HFFc6 (cell line): ENCODE results near the gene ANTXR2. TPM values are rescaled to one million over a fixed set of nuclear protein-coding genes. Genes with fewer than 3 reads are reported as not detected.

Experiments used
- DNase-seq: peaks from one replicate; pipeline ENCODE4 v3.0.0-alpha.2; 2018
- H3K27ac Mint-ChIP-seq: 2 replicates; pipeline ENCODE4 v1.8.0; 2020; ENCODE audit warnings: mild to moderate bottlenecking, mixed read lengths
- H3K27me3 Mint-ChIP-seq: 2 replicates; pipeline ENCODE4 v1.8.0; 2021; ENCODE audit warnings: mild to moderate bottlenecking, moderate library complexity, mixed read lengths; ENCODE audit not compliant: insufficient read depth
- H3K36me3 Mint-ChIP-seq: 2 replicates; pipeline ENCODE4 v1.8.0; 2021; ENCODE audit warnings: low read depth, mixed read lengths
- H3K4me1 Mint-ChIP-seq: 2 replicates; pipeline ENCODE4 v1.8.0; 2020; ENCODE audit warnings: low read depth, mixed read lengths
- H3K4me3 Mint-ChIP-seq: 2 replicates; pipeline ENCODE4 v1.8.0; 2020; ENCODE audit warnings: mild to moderate bottlenecking, moderate library complexity, mixed read lengths
- H3K9me3 Mint-ChIP-seq: 2 replicates; pipeline ENCODE4 v1.8.0; 2020; ENCODE audit warnings: mild to moderate bottlenecking, mixed read lengths
- CTCF ChIP-seq: fragments of 200-600 bp; sonication (generic); IDR thresholded peaks from 2 replicates; pipeline ENCODE4 v1.5.0; 2021; ENCODE audit warnings: antibody characterized with exemption, mild to moderate bottlenecking
- total RNA-seq, 6 experiments: library from RNA; stranded (reverse); fragmentation: NEBNext Ultra II Directional; extraction: Animal tissue kit (Norgen Biotek cat#: 25700); gene quantifications; 2 replicates in 1 of 6; 3 replicates in 5 of 6; pipeline ENCODE4 v1.2.3, GENCODE V29; 2021

ANTXR2 gene
- total RNA-seq, 6 experiments from 2014 or later, result 137 to 198 (median 144) TPM

GRCh38 chr4:80096175-80096850, 23.3 kb upstream of the ANTXR2 start:
- Mint-ChIP-seq H3K4me1 (peaks cover 65% of the 10 kb centered on the region), H3K4me3 (no peak overlapping the region), H3K27me3 (no peaks in the 10 kb centered on the region; the same call in 1 of the 2 replicates), H3K27ac (no peak overlapping the region), H3K36me3 (no peaks in the 10 kb centered on the region), H3K9me3 (no peaks in the 10 kb centered on the region)
- no peak for DNase-seq
- TF ChIP-seq CTCF, result no peak

GRCh38 chr4:80094191-80094590, 21.2 kb upstream of the ANTXR2 start:
- DNase-seq, result no peak
- Mint-ChIP-seq H3K4me3 (no peak overlapping the region), H3K36me3 (no peaks in the 10 kb centered on the region), H3K4me1 (peaks cover 69% of the 10 kb centered on the region), H3K27me3 (no peaks in the 10 kb centered on the region; the same call in 1 of the 2 replicates), H3K27ac (no peak overlapping the region), H3K9me3 (no peaks in the 10 kb centered on the region)
- TF ChIP-seq CTCF, result no peak

- no peaks in the 10 kb centered on the region for H3K9me3 Mint-ChIP-seq
- no peak for TF ChIP-seq CTCF
- DNase-seq, result no peak
- no peak overlapping the region for H3K4me3 Mint-ChIP-seq
- no peaks in the 10 kb centered on the region for H3K36me3 Mint-ChIP-seq
- no peak overlapping the region for H3K27ac Mint-ChIP-seq
- H3K4me1 Mint-ChIP-seq, result peaks cover 63% of the 10 kb centered on the region
- no peaks in the 10 kb centered on the region; the same call in 1 of the 2 replicates for H3K27me3 Mint-ChIP-seq
Observed at GRCh38 chr4:80093563-80093962, 20.5 kb upstream of the ANTXR2 start.

GRCh38 chr4:80092847-80093246, 19.8 kb upstream of the ANTXR2 start:
- Mint-ChIP-seq H3K27me3 (no peaks in the 10 kb centered on the region; the same call in 1 of the 2 replicates), H3K36me3 (no peaks in the 10 kb centered on the region)

GRCh38 chr4:80092088-80092487, 19.1 kb upstream of the ANTXR2 start:
- Mint-ChIP-seq H3K9me3 (no peaks in the 10 kb centered on the region), H3K4me3 (no peak overlapping the region)
- no peak for TF ChIP-seq CTCF

More at GRCh38 chr4:80092847-80093246, 19.8 kb upstream of the ANTXR2 start:
- TF ChIP-seq CTCF, result no peak
- no peak for DNase-seq
- H3K27ac Mint-ChIP-seq, result no peak overlapping the region
- peaks cover 56% of the 10 kb centered on the region for H3K4me1 Mint-ChIP-seq
- no peaks in the 10 kb centered on the region for H3K9me3 Mint-ChIP-seq
- no peak overlapping the region for H3K4me3 Mint-ChIP-seq

More at GRCh38 chr4:80092088-80092487, 19.1 kb upstream of the ANTXR2 start:
- Mint-ChIP-seq H3K4me1 (peaks cover 48% of the 10 kb centered on the region), H3K27me3 (no peaks in the 10 kb centered on the region), H3K27ac (no peak overlapping the region), H3K36me3 (no peaks in the 10 kb centered on the region)
- DNase-seq, result no peak
